Measurements from ENCODE around the gene SEMA3A.

Gene SEMA3A

GRCh38 chr7:84193747-84194146 lies 842 bp downstream of the SEMA3A start:
- TF ChIP-seq CTCF (IDR thresholded peaks at IDR 0.05) = no peak

GRCh38 chr7:84191842-84192241 lies 2.7 kb downstream of the SEMA3A start:
- no peak for TF ChIP-seq CTCF (IDR thresholded peaks at IDR 0.05)

- TF ChIP-seq CTCF (IDR thresholded peaks at IDR 0.05) = no peak
Observed at GRCh38 chr7:84191261-84191660, 3.3 kb downstream of the SEMA3A start.

- no peak for TF ChIP-seq CTCF (IDR thresholded peaks at IDR 0.05)
Observed at GRCh38 chr7:84190016-84190705, 4.4 kb downstream of the SEMA3A start.

- TF ChIP-seq CTCF (IDR thresholded peaks at IDR 0.05) = peak; percentile 54
Observed at GRCh38 chr7:84188786-84189405, 5.7 kb downstream of the SEMA3A start.

- TF ChIP-seq CTCF (IDR thresholded peaks at IDR 0.05) = no peak
Observed at GRCh38 chr7:84187813-84188510, 6.6 kb downstream of the SEMA3A start.

- no peak for TF ChIP-seq CTCF (IDR thresholded peaks at IDR 0.05)
Observed at GRCh38 chr7:84187087-84187805, 7.3 kb downstream of the SEMA3A start.

Data from LNCAP (cell line).